ENCODE measurements around the gene RALB. TPM values are rescaled to one million over a fixed set of nuclear protein-coding genes. Genes with fewer than 3 reads are reported as not detected.

Gene RALB
- total RNA-seq, 1 experiment from 2014 or later = 88.6 TPM

DNA sequence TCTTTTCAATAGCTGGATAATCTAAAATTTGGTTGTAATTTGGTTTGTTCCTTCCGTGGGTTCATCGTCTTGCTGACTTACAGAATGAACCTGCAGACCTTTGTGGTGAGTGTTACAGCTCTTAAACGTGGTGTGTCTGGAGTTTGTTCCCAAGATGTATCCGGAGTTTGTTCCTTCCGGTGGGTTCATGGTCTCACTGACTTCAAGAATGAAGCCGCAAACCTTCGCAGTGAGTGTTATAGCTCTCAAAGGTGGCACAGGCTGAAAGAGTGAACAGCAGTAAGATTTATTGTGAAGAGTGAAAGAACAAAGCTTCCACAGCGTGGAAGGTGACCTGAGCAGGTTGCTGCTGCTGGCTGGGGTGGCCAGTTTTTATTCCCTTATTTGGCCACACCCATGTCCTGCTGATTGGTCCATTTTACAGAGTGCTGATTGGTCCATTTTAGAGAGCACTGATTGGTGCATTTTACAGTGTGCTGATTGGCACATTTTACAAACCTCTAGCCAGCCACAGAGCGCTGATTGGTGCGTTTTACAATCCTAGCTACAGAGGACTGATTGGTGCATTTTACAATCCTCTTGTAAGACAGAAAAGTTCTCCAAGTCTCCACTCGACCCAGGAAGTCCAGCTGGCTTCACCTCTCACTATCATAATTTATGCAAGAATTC is 16.6 kb downstream of the RALB start:
- peaks cover 9% of the 10 kb centered on the region for H3K36me3 ChIP-seq
- H3K27me3 ChIP-seq = no peaks in the 10 kb centered on the region
- no peak for DNase-seq
- no peak overlapping the region for H3K4me3 ChIP-seq
- H3K9me3 ChIP-seq = no peaks in the 10 kb centered on the region; the same call in 1 of the 2 replicates

DNA sequence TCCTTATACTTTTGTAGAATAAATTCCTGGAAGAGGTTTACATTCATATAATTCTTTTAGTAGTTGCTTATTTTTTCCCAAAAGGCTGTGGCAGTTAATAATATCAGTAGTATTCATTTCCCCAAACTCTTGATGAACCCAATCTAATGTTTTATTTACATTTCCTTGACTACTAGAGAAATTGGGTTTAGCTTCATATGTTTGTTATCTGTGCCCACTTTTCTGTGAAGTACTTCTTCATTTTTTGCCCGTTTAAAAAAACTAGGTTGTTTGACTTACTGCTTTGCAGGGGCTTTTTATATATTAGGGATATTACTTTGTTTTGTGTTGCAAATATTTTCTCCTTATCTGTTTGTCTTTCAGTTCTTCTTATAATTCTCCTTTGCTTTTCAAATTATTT is 17.2 kb downstream of the RALB start:
- DNase-seq = no peak
- Histone ChIP-seq H3K4me3 (no peak overlapping the region), H3K9me3 (no peaks in the 10 kb centered on the region; the same call in 1 of the 2 replicates), H3K27me3 (no peaks in the 10 kb centered on the region), H3K36me3 (peaks cover 9% of the 10 kb centered on the region)

DNA sequence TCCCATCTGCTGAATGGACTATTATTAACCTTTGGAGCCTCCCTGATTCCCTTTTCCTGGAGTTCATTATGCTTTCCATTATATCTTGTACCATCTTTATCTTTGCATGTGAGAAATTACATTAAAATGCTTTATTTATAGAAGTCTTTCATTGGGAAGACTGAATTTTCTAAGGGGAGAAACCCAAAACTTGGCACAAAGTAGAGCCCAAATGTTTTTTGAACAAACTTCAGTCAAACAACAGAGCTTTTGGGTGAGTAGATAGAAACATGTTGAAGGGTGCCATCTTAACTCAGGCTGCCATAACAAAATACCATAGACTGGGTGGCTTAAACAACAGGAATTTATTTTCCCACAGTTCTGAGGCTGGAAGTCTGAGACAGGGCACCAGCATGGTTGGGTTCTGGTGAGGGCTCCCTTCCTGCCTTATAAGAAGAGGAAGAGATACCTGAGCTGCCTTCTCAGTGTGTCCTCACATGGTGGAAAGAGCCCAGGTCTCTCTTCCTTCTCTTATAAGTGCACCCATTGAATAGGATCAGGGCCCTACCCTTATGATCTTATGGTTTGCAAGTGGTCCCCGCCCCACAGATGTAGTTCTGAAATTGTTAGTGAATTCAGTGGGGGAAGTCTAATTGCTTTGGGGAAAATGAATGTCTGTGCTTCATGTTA is 19.2 kb downstream of the RALB start:
- Histone ChIP-seq H3K4me3 (no peak overlapping the region), H3K9me3 (no peaks in the 10 kb centered on the region; the same call in 1 of the 2 replicates), H3K27me3 (no peaks in the 10 kb centered on the region), H3K36me3 (peaks cover 7% of the 10 kb centered on the region)
- DNase-seq = no peak

DNA sequence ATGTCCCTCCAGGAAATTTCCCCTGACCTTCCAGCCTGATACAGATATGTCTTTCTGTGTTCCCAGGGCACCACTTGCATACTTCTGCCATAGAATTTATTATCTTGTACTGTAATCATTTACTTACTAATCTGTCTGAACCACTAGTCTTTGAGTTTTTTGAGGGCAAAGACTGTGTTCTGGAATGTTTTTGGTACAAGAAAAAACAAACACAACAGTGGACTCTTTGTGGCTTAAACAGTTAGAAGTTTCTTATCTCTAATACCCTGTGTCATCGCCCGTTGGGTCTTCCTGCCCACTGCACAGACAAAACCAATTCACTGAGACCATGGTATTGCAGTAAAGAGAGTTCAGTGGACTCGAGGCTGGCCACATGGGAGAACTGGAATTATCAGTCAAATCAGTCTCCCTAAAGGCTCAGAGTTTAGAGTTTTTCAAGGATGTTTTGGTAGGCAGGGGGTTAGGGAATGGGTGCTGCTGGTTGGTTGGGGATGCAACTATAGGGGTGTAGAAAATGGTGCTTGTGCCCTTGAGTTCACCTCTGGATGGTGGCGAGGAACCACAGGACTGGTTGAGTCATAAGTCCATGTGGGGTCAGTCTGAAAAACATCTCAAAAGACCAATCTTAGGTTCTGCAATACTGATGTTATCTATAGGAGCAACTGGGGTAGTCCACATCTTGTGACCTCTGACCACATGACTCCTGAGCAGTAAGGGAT is 20.3 kb downstream of the RALB start:
- no peaks in the 10 kb centered on the region; the same call in 1 of the 2 replicates for H3K9me3 ChIP-seq
- H3K27me3 ChIP-seq = no peaks in the 10 kb centered on the region
- H3K4me3 ChIP-seq = no peak overlapping the region
- peaks cover 7% of the 10 kb centered on the region for H3K36me3 ChIP-seq
- no peak for DNase-seq

DNA sequence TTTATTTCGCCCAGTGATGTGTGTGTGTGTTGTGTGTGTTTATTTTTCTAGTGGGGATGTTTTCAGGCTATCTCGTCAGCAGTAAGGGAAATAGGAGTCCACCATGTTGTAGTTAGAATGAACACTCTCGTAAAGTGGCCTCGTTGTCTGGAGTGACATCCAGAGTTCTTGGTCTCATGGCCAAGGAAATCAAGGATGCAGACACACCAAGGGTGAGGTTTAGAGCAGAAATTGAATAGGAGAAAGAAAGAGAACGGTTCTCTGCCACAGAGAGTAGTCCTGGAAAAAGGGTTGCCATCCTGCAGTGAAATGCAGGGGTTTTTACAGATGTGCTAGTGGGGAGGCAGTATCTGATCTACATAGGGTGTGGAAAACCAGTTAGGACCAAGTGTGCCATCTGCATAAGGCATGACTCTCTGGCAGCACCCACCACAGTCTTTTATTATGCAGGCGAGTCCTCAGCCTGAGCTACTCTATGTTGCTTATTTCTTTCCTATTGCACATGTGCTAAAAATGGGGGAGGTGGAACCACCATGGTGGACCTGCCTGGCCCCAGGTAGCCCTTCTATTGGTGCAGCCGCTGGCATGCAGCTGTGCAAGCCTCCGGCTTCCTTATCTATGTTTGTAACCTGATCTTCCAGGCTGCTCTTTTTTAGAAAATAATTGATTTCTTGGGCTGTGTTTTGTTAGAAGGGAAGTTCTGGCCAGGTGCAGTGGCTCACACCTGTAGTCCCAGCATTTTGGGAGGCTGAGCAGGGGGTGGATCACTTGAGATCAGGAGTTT is 23.2 kb downstream of the RALB start:
- DNase-seq = no peak
- Histone ChIP-seq H3K4me3 (no peak overlapping the region), H3K36me3 (peaks cover 14% of the 10 kb centered on the region), H3K9me3 (no peaks in the 10 kb centered on the region), H3K27me3 (no peaks in the 10 kb centered on the region)

DNA sequence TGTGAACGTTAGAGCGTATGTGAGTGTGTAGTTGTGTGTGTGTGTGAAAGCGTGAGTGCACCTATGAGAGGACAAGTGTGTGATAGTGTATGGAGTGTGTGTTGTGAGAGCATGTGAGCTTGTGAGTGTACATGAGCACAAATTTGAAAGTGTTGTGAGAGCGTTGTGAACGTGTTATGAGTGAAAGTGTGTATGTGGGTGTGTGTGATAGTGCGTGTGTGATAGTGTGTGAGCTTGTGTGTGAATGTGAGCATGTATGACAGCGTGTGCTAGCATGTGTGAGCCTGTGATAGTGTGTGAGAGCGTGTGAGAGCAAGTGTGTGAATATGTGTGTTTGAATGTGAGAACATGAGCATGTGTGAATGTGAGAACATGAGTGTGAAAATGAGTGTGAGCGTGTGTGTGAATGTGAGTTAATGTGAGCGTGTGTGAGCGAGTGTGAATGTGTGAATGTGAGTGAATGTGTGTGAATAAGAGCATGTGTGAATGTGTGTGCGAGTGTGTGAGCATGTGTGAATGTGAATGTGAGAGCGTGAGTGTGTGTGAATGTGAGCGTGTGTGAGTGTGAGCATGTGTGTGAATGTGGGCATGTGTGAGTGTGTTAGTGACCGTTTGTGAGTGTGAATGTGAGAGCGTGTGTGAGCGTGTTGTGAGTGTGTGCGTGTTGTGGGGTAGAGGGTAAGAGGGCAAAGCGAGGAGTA is 25.0 kb downstream of the RALB start:
- Histone ChIP-seq H3K27me3 (no peaks in the 10 kb centered on the region), H3K9me3 (no peaks in the 10 kb centered on the region), H3K4me3 (no peak overlapping the region), H3K36me3 (peaks cover 14% of the 10 kb centered on the region)
- no peak for DNase-seq

DNA sequence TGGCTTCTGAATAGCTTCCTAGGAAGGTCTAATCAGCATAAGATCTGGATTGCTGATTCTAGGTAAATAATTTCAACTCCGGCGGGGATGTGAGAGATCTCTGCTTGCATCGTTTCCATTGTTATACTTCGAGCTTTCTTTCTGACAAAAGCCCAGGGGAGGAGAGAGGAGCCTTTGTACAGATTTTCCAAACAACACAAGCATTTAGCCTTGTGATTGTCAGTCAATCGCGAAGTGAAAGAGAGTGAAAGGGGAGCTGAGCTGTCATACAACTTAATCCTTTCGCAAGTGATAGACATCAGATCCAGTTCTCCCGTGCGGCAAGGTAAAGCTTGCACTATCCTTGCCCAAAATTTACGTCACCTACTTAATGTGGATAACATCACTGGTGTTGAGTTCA is 26.2 kb downstream of the RALB start:
- Histone ChIP-seq H3K36me3 (peaks cover 14% of the 10 kb centered on the region), H3K4me3 (no peak overlapping the region), H3K9me3 (no peaks in the 10 kb centered on the region), H3K27me3 (no peaks in the 10 kb centered on the region)
- no peak for DNase-seq

DNA sequence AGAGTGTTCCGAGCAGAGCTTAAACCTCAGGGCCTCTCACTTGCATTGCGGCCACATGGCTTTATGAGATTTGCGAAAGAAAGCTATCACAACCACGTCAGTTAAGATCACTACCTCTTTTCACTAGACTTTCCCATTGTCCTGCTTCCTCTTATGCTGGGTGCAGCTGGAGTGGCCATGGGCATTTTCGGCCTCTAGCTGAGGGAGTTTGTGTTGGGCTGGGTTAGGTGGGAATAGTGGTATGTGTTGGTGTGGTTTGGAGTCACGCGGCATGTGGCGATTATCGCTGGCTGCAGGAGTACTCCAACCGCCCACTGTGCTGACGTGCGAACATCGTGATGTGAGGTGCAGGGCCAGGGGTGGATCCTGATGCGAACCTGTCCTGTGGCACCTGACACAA is 27.1 kb downstream of the RALB start:
- H3K27me3 ChIP-seq = no peaks in the 10 kb centered on the region
- no peaks in the 10 kb centered on the region for H3K9me3 ChIP-seq
- no peak for DNase-seq
- H3K36me3 ChIP-seq = peaks cover 14% of the 10 kb centered on the region
- H3K4me3 ChIP-seq = no peak overlapping the region

DNA sequence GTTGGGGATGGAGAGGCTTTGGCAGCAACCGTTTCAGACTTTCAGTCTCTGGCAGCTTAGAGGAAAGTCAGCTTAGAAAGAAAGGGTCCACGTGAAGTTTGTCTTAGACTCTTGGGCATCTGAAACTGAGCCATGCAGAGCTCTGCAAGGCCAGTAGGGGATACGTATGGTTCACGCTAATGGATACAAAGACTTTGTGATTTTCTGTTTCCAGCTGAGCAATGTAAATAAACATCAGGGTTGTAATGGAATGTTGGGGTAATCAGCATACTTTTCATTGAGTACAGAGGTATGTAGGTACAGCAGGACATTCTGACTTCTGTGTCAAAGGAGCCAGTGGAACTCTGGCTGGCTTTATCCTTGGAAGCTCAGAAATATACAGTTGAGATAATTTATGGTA is 31.0 kb downstream of the RALB start:
- H3K27me3 ChIP-seq = no peaks in the 10 kb centered on the region
- H3K36me3 ChIP-seq = peaks cover 17% of the 10 kb centered on the region
- no peaks in the 10 kb centered on the region for H3K9me3 ChIP-seq
- H3K4me3 ChIP-seq = no peak overlapping the region
- no peak for DNase-seq

DNA sequence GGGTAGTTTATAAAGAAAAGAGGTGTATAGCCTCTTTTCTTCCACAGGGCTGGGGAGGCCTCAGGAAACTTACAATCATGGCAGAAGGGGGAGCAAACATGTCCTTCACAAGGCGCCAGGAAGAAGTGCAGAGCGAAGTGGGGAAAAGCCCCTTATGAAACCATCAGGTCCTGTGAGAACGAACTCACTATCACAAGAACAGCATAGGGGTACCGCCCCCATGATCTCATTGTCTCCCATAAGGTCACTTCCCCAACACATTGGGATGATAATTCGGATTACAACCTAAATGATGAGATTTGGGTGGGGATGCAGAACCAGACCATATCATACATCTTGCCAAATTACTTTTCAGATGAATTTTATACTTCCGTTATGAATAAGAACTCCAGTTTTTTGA is 32.4 kb downstream of the RALB start:
- H3K36me3 ChIP-seq = peaks cover 17% of the 10 kb centered on the region
- no peak for DNase-seq
- no peaks in the 10 kb centered on the region for H3K27me3 ChIP-seq
- H3K4me3 ChIP-seq = no peak overlapping the region
- no peaks in the 10 kb centered on the region for H3K9me3 ChIP-seq

DNA sequence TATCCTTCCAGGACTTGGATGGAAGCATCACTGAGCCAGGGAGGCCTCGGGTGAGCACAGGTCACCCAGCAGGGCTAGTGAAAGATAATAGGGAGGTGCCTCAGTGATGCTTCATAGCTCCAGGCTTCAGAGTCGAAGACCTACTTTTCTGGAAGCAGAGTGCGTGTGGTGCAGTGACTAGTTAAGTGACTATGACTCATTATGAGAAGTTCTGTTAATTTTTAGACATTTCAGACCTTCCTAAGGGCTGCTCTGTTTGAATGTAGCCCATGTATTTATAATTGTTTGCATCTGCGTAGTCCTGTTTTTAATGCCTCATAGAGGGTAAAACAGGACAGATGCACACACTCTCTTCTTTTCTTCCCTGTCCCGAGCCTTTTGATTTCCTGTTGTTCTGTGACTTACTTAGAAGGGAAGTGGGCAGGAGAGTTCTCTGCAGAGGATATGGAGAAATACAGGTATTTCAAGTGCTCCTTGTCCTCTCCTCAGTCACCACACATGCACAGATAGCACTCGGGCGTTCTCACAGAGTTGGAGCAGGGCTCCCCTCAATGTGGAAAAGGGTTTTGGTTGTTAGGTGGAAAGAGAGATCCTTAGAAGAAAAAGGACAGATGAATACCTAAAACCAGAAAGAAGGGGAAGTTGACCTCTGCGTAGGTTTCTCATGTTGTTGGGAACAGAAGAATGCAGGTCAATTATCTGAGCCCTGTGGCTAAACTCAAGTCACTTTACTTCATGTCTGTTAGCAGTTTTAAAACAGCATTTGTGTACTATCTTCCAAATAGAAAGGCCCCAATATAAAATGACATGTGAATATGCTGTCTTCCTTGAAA is 34.7 kb downstream of the RALB start:
- H3K4me3 ChIP-seq = no peak overlapping the region
- peak; percentile 65 for DNase-seq
- H3K36me3 ChIP-seq = peaks cover 28% of the 10 kb centered on the region
- H3K9me3 ChIP-seq = no peaks in the 10 kb centered on the region
- no peaks in the 10 kb centered on the region for H3K27me3 ChIP-seq

DNA sequence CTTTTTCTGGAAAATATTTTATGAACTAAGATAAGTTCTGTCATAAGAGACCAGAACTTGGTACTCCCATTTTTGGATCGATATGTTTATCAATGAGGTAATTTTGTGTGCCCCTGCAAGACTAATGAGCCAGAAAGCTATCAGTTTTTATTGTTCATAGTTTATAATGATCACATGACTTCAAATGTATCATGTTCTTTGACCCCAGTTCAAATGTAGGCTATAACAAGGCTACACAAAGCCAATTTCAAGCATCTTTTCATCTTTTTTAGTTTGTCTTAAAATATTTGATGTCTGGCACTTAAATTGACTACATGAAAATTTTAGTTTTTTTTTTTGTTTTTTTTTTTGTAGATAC is 35.3 kb downstream of the RALB start:
- Histone ChIP-seq H3K4me3 (no peak overlapping the region), H3K36me3 (peaks cover 31% of the 10 kb centered on the region), H3K9me3 (no peaks in the 10 kb centered on the region), H3K27me3 (no peaks in the 10 kb centered on the region)
- DNase-seq = no peak

DNA sequence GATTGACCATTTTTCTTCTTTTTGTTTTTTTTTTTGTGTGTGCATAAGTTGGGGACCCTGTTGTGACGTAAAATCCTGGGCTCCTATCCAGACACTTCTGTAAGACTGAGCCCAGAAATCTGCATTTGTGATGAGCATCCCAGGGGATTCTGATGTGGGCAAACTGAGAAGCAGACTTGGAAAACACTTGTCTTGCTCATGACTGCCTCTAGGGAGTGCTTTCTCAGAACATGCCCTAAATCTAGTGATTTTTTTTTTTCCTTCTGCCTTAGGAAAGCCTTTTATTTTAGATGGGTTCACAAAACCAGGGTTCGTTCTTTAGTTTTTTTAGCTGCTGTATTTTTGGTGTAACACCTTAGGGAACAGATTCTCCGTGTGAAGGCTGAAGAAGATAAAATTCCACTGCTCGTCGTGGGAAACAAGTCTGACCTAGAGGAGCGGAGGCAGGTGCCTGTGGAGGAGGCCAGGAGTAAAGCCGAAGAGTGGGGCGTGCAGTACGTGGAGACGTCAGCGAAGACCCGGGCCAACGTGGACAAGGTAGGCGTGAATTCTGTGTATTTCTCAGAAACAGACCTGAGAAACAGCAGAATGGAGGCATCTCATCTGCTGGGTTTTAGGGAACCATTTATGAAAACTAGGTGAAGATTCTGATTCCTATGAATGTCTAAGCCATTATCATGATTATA is 36.7 kb downstream of the RALB start:
- Histone ChIP-seq H3K4me3 (no peak overlapping the region), H3K9me3 (no peaks in the 10 kb centered on the region), H3K27me3 (no peaks in the 10 kb centered on the region), H3K36me3 (peaks cover 43% of the 10 kb centered on the region)
- DNase-seq = no peak

DNA sequence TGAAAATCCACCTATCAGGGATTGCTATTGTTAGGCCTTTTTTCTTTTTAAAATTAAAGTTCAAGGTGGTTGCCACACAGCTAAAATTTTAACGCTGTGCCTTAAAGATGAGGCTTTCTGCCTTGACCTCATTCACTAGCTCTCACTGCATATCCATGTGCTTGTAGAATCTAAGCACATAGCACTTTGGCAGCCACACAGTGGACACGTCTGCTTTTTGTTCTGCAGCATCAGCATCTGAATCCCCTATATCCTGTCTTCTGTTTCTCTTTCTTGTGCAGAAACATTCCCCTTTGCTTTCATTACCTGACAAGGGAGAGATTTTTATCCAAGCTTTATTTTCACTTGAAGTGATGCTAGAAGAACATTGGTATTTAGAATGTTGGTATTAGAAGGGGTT is 38.1 kb downstream of the RALB start:
- Histone ChIP-seq H3K36me3 (peaks cover 49% of the 10 kb centered on the region), H3K9me3 (no peaks in the 10 kb centered on the region), H3K4me3 (no peak overlapping the region), H3K27me3 (no peaks in the 10 kb centered on the region)
- no peak for DNase-seq

Data from MG63 (cell line).